Type B pancreatic cell (in vitro differentiated cells): Measurements from ENCODE around the gene ZMAT5. TPM values are rescaled to one million over a fixed set of nuclear protein-coding genes. Genes with fewer than 3 reads are reported as not detected.

Experiments
- DNase-seq: peaks from one replicate; pipeline ENCODE4 v3.0.0; 2021; ENCODE audit warnings: mixed read lengths; ENCODE audit not compliant: unreplicated experiment; ENCODE audit errors: extremely low spot score
- H3K27ac Mint-ChIP-seq: 2 replicates; pipeline ENCODE4 v1.8.0; 2021; ENCODE audit warnings: mild to moderate bottlenecking, mixed read lengths
- H3K27me3 Mint-ChIP-seq: 2 replicates; pipeline ENCODE4 v1.8.0; 2021; ENCODE audit warnings: mixed read lengths
- H3K36me3 Mint-ChIP-seq: 2 replicates; pipeline ENCODE4 v1.8.0; 2021; ENCODE audit warnings: mixed read lengths
- H3K4me1 Mint-ChIP-seq: one replicate; pipeline ENCODE4 v1.8.0; 2021; ENCODE audit warnings: mixed read lengths; ENCODE audit not compliant: unreplicated experiment
- H3K4me3 Mint-ChIP-seq: 2 replicates; pipeline ENCODE4 v1.8.0; 2021; ENCODE audit warnings: mild to moderate bottlenecking, mixed read lengths
- H3K9me3 Mint-ChIP-seq: 2 replicates; pipeline ENCODE4 v1.8.0; 2021; ENCODE audit warnings: mixed read lengths
- CTCF ChIP-seq: fragments of 200-600 bp; sonication (generic); conservative IDR thresholded peaks from 2 replicates; pipeline ENCODE4 v1.5.0; 2021; ENCODE audit warnings: antibody characterized with exemption, mild to moderate bottlenecking
- total RNA-seq: library from RNA; stranded (reverse); gene quantifications from 2 replicates; pipeline ENCODE4 v1.2.1, GENCODE V29; 2021; ENCODE audit warnings: low replicate concordance

Gene ZMAT5
- total RNA-seq, 1 donor from 2014 or later: 19.2 TPM

GRCh38 chr22:29742326-29742725 lies 24.5 kb downstream of the ZMAT5 start:
- H3K27ac Mint-ChIP-seq: no peak overlapping the region
- no peaks in the 10 kb centered on the region for H3K27me3 Mint-ChIP-seq
- no peak for TF ChIP-seq CTCF
- no peak overlapping the region for H3K4me3 Mint-ChIP-seq
- no peaks in the 10 kb centered on the region for H3K4me1 Mint-ChIP-seq
- no peaks in the 10 kb centered on the region for H3K9me3 Mint-ChIP-seq
- peaks cover 7% of the 10 kb centered on the region for H3K36me3 Mint-ChIP-seq
- no peak for DNase-seq

- no peak for DNase-seq
- no peak overlapping the region for H3K27ac Mint-ChIP-seq
- TF ChIP-seq CTCF: no peak
- H3K4me3 Mint-ChIP-seq: no peak overlapping the region
- H3K36me3 Mint-ChIP-seq: peaks cover 7% of the 10 kb centered on the region
- no peaks in the 10 kb centered on the region for H3K4me1 Mint-ChIP-seq
- H3K27me3 Mint-ChIP-seq: no peaks in the 10 kb centered on the region
- H3K9me3 Mint-ChIP-seq: no peaks in the 10 kb centered on the region
Observed at GRCh38 chr22:29741926-29742325, 24.9 kb downstream of the ZMAT5 start.

- Mint-ChIP-seq H3K27ac (no peak overlapping the region), H3K4me3 (no peak overlapping the region), H3K36me3 (peaks cover 4% of the 10 kb centered on the region), H3K27me3 (no peaks in the 10 kb centered on the region), H3K4me1 (no peaks in the 10 kb centered on the region), H3K9me3 (no peaks in the 10 kb centered on the region)
- TF ChIP-seq CTCF: no peak
- no peak for DNase-seq
Observed at GRCh38 chr22:29740216-29740615, 26.6 kb downstream of the ZMAT5 start.

- no peaks in the 10 kb centered on the region for H3K36me3 Mint-ChIP-seq
- H3K9me3 Mint-ChIP-seq: no peaks in the 10 kb centered on the region
Observed at GRCh38 chr22:29739346-29739875, 27.4 kb downstream of the ZMAT5 start.

GRCh38 chr22:29738118-29738815 lies 28.5 kb downstream of the ZMAT5 start:
- DNase-seq: no peak
- Mint-ChIP-seq H3K27me3 (no peaks in the 10 kb centered on the region), H3K4me1 (peaks cover 4% of the 10 kb centered on the region), H3K4me3 (no peak overlapping the region), H3K36me3 (no peaks in the 10 kb centered on the region), H3K27ac (no peak overlapping the region), H3K9me3 (no peaks in the 10 kb centered on the region)
- no peak for TF ChIP-seq CTCF

More at GRCh38 chr22:29739346-29739875, 27.4 kb downstream of the ZMAT5 start:
- H3K27me3 Mint-ChIP-seq: no peaks in the 10 kb centered on the region
- DNase-seq: no peak
- H3K4me1 Mint-ChIP-seq: no peaks in the 10 kb centered on the region
- no peak overlapping the region for H3K27ac Mint-ChIP-seq
- TF ChIP-seq CTCF: no peak
- H3K4me3 Mint-ChIP-seq: no peak overlapping the region
